Psoas muscle (tissue), 8 donors: ENCODE data around the gene EMCN. TPM values are rescaled to one million over a fixed set of nuclear protein-coding genes. Genes with fewer than 3 reads are reported as not detected.

Experiments
- ATAC-seq, 4 donors: fragments of 200-7000 bp; cut with Tn5 transposase; one replicate each; pipeline ENCODE4 v1.9.1; 2020; ENCODE audit warnings: moderate library complexity in 3 of 4, mild to moderate bottlenecking in 2 of 4
- DNase-seq, 2 donors: peaks; one replicate each; pipeline ENCODE4 v3.0.0-alpha.2; 2020
- H3K27ac ChIP-seq: fragments of 200-600 bp; one replicate; pipeline ENCODE4 v1.8.0; 2022
- H3K27me3 ChIP-seq, 3 donors: fragments of 200-600 bp in 1 of 3; one replicate each; pipeline versions ENCODE4 v1.6.1 to v1.8.0; 2013 to 2022; ENCODE audit warnings: low read length in 2 of 3, mild to moderate bottlenecking in 2 of 3, moderate library complexity in 1 of 3; ENCODE audit not compliant: insufficient read depth in 3 of 3
- H3K36me3 ChIP-seq, 2 donors: fragments of 200-600 bp in 1 of 2; one replicate each; pipeline versions ENCODE4 v1.6.1 to v1.8.0; 2013 to 2022; ENCODE audit warnings: low read depth in 1 of 2, mild to moderate bottlenecking in 1 of 2, moderate library complexity in 1 of 2; ENCODE audit not compliant: insufficient read depth in 1 of 2
- H3K4me1 ChIP-seq: fragments of 200-600 bp; one replicate; pipeline ENCODE4 v1.8.0; 2022
- H3K4me3 ChIP-seq: fragments of 200-600 bp; one replicate; pipeline ENCODE4 v1.8.0; 2022; ENCODE audit warnings: mild to moderate bottlenecking
- H3K9me3 ChIP-seq: fragments of 200-600 bp; one replicate; pipeline ENCODE4 v1.8.0; 2022
- CTCF ChIP-seq: fragments of 200-600 bp; IDR thresholded peaks from one replicate; pipeline ENCODE4 v1.8.0; 2022; ENCODE audit warnings: antibody characterized with exemption
- WGBS, 3 donors: extraction: QIAGEN DNeasy Blood & Tissue Kit; methylation state at CpG; one replicate each; pipeline versions ENCODE4 v1.1.6 to v1.1.7; 2013; 5-methylcytosine and 5-hydroxymethylcytosine counted together
- intact Hi-C, 2 donors: fragments of 100-400 bp; cut with DNase I; formaldehyde crosslinking; loops; one replicate each; pipeline versions ENCODE4 v1.11.0 to v1.14.2; 2022
- polyA plus RNA-seq, 3 donors: library from polyadenylated mRNA; stranded (reverse); fragments of 200-250 nt; gene quantifications; one replicate each; pipeline ENCODE4 v1.2.3, GENCODE V29; 2013
- total RNA-seq, 4 donors: library from RNA; stranded (reverse); fragmentation: NEBNext Ultra II Directional in 2 of 4; extraction: Animal tissue kit (Norgen Biotek cat#: 25700) in 2 of 4; gene quantifications; one replicate each; pipeline versions ENCODE4 v1.2.1 to v1.2.4, GENCODE V29; 2021 to 2023
- donor health status: healthy with polysubstance abuse.
- donor health status: DM: no; HTN: no; CAD: no; lungs with moderate emphysema.
- donor health status: Bipolar disorder and iron deficiency.
- donor health status: healthy.
- donor health status: DM: yes; HTN: yes; CAD: no.
- donor health status: DM: no; HTN: no; CAD: no.
- donor health status: DM: no; HTN: no; CAD: no.
- donor health status: DM: yes; HTN: yes; CAD: no.

Gene EMCN
- total and polyA plus RNA-seq, 7 donors = 7.8 to 25.0 (median 10.8) TPM

GRCh38 chr4:100366213-100366612, 151.6 kb downstream of the EMCN start:
- Histone ChIP-seq H3K9me3 (no peaks in the 10 kb centered on the region), H3K27ac (no peak overlapping the region), H3K4me3 (no peak overlapping the region), H3K4me1 (no peaks in the 10 kb centered on the region), H3K36me3 (no peaks in the 10 kb centered on the region), H3K27me3 (no peaks in the 10 kb centered on the region)
- no peak for DNase-seq
- intact Hi-C loops = no loop called here
- ATAC-seq = no peak
- TF ChIP-seq CTCF = no peak
- 49 to 66% (median 65%) methylated on average over 2 of the region's 2 CpGs for WGBS, 3 donors

DNA sequence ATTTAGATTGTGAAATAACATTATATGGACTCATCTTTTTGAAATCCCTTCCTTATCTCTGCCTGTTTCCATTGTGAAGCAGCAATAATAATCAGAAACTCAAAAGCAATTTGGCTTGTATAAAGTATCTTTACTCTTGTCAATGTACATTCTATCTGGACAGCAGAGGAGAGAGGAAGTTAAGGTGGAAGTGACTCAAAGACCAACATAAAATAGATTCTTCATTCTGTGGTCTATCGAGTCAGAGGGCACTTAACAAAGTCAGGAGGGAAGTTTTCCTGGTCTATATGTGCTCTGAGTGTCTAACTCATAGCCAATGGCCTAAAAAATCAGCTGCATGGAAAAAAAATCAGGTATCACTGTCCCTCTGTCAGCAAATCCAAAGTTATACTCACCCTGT, 155.5 kb downstream of the EMCN start:
- Histone ChIP-seq H3K4me1 (no peaks in the 10 kb centered on the region), H3K9me3 (peaks cover 4% of the 10 kb centered on the region), H3K27me3 (no peaks in the 10 kb centered on the region), H3K4me3 (no peak overlapping the region), H3K36me3 (no peaks in the 10 kb centered on the region), H3K27ac (no peak overlapping the region)
- DNase-seq (no peak), ATAC-seq (no peak)
- no peak for TF ChIP-seq CTCF
- intact Hi-C loops = no loop called here
- 76 to 84% (median 83%) methylated on average over 1 of the region's 1 CpG for WGBS, 3 donors

- no peak for ATAC-seq
- Histone ChIP-seq H3K36me3 (no peaks in the 10 kb centered on the region), H3K27ac (no peak overlapping the region), H3K4me3 (no peak overlapping the region), H3K27me3 (no peaks in the 10 kb centered on the region), H3K4me1 (peaks cover 2% of the 10 kb centered on the region), H3K9me3 (peaks cover 4% of the 10 kb centered on the region)
- 91 to 96% (median 93%) methylated on average over 1 of the region's 1 CpG for WGBS, 3 donors
- no peak for DNase-seq
- no peak for TF ChIP-seq CTCF
- intact Hi-C loops = no loop called here
These were observed 156.5 kb downstream of the EMCN start for GRCh38 chr4:100361336-100361735.

DNA sequence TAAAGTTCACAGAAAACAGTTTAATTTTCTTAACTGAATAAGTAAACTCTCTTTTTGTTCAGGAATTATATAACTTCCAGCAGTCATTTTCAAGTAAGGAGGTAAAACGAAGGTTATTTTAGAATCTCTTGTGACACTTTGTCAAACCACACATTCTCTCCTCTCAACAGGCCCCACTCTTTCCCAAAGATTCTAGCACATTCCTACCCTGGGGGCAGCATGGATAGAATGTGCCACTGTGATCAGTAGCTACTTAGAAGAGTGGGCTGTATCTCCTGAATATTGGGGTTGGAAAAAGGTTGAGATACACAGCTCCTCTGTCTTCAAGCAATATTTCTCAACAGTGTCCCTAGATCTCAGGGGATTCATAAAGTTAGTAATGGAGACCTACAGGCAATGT, 157.6 kb downstream of the EMCN start:
- Histone ChIP-seq H3K36me3 (no peaks in the 10 kb centered on the region), H3K27ac (no peak overlapping the region), H3K9me3 (peaks cover 4% of the 10 kb centered on the region), H3K27me3 (no peaks in the 10 kb centered on the region), H3K4me1 (peaks cover 3% of the 10 kb centered on the region), H3K4me3 (no peak overlapping the region)
- intact Hi-C loops = no loop called here
- no peak for TF ChIP-seq CTCF
- DNase-seq = no peak
- 71 to 88% (median 81%) methylated on average over 1 of the region's 1 CpG for WGBS, 3 donors
- ATAC-seq = no peak

DNA sequence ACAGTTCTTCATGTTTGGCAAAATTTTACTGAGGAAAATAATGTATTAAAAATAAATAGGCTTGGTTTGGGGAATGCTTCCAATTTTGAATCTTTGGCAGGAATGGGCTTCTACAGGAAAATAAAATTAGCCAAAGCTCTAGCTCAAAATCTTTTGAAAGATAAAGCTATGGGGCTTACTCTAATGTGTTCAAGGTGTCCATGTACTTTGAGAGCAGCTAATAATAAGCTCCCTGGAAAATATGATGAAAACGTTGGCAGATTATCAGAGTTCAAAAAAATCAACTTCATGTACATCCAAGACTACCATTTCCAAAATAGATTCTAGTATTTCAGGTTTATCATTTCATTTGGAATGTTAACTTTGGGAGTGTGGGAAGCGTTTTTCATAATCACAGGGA, 158.4 kb downstream of the EMCN start:
- Histone ChIP-seq H3K27me3 (no peaks in the 10 kb centered on the region), H3K4me1 (peaks cover 3% of the 10 kb centered on the region), H3K4me3 (no peak overlapping the region), H3K27ac (no peak overlapping the region), H3K9me3 (peaks cover 4% of the 10 kb centered on the region), H3K36me3 (no peaks in the 10 kb centered on the region)
- ATAC-seq = no peak
- 27 to 40% (median 36%) methylated on average over 2 of the region's 2 CpGs for WGBS, 3 donors
- TF ChIP-seq CTCF = no peak
- intact Hi-C loops = no loop called here
- no peak for DNase-seq
